Fibroblast of mammary gland (primary cell): ENCODE results near the gene GNG7.

Experiments used
- DNase-seq: peaks from one replicate; pipeline ENCODE4 v3.0.0-alpha.2; 2010; ENCODE audit warnings: low read depth
- H3K4me3 ChIP-seq: 2 replicates; pipeline ENCODE4 v1.5.1; 2011; ENCODE audit warnings: low read depth, mild to moderate bottlenecking, low read length, moderate library complexity; ENCODE audit not compliant: control insufficient read depth
- TF ChIP-seq, protein P1 (sequence below): conservative IDR thresholded peaks from 2 replicates; pipeline ENCODE4 v1.5.1; 2011; ENCODE audit warnings: low read depth, low read length, inconsistent platforms; ENCODE audit not compliant: control insufficient read depth, insufficient read depth

GNG7 gene

DNA sequence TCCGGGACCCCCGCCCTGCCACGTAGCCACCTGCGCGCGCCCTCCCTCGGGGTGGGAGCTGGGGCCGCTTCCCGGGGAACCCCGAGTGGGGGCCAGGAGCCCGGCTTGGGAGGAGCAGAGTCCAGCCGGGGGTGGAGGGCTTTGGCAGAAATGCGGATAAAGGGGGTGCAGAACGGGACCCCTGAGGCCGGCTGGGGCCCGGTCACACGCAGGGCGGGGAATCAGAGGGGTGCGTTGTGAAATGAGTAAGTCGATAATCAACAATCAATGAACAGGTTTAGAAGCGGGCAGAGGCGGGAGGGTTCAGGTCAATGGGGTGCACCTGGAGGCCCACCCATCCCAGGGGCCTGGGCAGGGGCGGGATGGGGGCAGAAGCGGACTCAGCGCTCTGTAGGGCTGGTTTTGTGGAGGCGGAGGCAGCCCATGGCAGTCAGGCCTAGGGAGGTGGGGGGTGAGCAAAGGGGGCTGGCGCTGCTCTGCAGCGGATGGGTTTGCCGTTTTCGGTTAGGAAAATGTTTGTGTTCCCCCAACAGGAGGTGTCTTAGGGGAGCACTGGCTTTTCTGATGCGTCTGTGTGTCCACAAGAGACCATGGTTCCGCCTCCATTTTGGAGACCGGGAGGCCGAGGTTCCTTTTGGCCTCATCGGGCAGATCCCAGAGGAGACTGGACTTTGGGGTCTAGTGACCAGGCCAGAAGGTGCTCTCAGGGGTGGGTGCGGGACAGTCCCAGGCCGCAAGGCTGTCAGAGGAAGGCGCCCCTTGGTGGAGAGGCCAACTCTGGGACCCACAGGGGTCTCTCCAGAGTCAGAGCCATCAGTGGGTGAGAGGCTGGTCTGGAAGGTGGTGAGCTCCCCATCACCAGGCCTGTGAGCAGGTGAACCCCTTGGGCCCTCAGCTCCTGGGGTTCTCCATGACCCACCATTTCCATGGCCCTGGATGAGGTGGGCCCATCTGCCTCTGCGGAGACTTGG, 19.4 kb upstream of the GNG7 start:
- peak overlapping the region; percentile 12 for H3K4me3 ChIP-seq
- no peak for DNase-seq
- TF ChIP-seq, protein P1, sequence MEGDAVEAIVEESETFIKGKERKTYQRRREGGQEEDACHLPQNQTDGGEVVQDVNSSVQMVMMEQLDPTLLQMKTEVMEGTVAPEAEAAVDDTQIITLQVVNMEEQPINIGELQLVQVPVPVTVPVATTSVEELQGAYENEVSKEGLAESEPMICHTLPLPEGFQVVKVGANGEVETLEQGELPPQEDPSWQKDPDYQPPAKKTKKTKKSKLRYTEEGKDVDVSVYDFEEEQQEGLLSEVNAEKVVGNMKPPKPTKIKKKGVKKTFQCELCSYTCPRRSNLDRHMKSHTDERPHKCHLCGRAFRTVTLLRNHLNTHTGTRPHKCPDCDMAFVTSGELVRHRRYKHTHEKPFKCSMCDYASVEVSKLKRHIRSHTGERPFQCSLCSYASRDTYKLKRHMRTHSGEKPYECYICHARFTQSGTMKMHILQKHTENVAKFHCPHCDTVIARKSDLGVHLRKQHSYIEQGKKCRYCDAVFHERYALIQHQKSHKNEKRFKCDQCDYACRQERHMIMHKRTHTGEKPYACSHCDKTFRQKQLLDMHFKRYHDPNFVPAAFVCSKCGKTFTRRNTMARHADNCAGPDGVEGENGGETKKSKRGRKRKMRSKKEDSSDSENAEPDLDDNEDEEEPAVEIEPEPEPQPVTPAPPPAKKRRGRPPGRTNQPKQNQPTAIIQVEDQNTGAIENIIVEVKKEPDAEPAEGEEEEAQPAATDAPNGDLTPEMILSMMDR = no peak

DNA sequence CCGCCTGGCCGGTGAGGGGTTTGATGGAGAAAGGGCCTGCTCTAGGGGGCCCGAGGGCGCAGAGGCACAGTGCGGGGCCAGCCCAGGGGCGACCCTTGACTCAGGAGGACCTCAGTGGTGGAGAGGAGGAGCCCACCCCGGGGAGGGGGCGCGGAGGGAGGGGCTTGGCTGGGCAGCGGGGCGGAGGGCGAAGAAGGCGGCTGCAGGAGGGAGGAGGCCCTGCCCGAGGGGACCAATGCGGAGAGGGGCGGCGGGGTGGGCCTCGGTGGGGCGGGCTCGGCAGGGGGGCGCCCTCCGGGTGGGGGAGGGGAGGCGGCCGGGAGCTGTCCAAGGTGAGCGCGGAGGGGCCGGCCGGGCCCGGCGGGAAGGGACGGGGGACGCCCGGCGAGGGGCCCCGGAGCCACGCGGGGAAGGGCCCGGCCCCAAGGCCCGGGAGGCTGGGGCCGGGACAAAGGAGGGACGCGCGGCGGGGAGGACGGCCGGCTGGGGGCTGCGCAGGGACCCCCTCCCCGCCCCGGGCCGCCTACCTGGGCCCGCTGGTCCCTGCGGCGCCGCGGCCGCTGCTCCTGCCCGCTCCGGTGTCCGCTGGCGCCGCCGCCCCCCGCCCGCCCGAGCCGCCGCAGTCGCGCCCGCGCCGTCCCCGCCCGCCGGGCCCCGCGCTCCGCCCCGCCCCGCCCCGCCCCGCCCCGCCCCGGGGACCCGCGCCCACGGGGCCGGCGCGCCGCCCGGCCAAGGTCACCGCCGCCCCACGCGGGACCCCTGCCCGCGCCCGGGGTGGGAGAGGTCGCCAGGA, 18.5 kb upstream of the GNG7 start, which contains the start of gene DIRAS1:
DIRAS1 (minus strand) TSS at position 596 of the 793 bp plus-strand sequence. CDS start 3,566 bp downstream, outside the sequence.
- DNase-seq = no peak
- TF ChIP-seq, protein P1 = no peak
- H3K4me3 ChIP-seq = peak within 1 kb of the TSS; percentile 23

DNA sequence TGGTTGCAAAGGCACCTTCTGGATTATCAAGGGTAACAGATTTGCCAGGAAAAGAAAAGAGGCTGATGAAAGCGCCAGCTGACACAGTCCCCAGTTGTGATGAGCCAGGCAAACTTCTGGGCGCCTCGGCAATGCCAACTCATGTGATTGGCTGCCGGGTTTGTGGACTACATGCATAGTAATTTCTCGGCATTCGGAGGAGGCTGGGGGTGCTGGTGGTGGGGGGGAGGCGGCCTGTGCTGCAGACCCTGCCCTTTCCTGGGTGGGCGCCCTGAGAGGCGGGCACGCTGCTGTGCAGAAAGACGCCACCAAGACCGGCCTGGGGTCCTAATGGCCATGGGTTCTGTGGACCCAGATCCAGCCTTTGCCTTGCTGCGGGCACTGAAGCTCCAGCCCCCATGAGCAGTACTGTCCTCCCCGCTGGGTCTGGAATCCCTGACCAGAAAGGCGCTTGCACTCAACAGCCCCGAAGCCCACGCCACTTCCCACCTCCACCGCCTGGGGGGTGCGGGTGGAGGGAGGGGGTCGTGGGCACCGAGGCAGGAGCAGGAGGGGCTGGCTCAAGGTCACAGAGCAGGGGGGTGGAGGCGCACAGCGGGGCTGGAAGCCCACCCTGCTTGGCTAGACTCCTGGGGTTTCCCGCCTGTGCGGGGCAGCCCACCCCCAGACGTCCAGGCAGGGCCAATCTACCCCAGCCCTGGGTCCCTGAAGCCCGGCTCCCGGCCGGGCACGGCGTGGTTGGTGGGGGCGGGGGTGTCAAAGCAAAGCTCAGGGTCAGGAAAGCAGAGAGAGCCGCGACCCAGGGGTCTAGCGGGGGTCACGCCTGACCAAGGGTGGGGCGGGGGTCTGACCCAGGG, 17.7 kb upstream of the GNG7 start:
- peak; percentile 35 for DNase-seq
- peak overlapping the region; percentile 23 for H3K4me3 ChIP-seq
- TF ChIP-seq, protein P1 = no peak

DNA sequence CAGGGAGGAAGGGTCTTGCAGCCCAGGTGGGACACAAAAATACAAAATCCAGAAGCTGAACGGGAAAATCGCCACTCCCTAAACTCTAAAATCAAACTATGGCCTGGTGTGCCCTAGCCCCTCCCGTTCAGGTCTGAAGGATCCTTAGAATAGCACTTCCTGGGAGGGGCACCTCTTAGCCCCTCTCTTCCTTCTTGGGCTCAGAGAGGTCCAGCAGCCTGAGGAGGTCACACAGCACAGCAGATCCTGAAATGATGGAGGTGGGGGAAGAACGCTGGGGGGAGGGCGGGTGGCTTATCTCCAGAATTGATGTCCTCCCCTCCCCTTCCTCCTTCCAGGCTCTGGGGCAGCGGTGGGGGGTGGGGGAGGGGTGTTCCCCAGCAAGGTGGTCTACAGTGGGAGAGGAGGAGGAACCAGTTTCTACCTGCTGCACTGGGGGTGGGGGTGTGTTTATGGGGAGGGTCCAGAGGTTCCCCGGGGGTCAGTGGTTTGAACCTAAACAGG, 16.8 kb upstream of the GNG7 start:
- H3K4me3 ChIP-seq = no peak overlapping the region
- TF ChIP-seq, protein P1 = no peak
- DNase-seq = no peak

DNA sequence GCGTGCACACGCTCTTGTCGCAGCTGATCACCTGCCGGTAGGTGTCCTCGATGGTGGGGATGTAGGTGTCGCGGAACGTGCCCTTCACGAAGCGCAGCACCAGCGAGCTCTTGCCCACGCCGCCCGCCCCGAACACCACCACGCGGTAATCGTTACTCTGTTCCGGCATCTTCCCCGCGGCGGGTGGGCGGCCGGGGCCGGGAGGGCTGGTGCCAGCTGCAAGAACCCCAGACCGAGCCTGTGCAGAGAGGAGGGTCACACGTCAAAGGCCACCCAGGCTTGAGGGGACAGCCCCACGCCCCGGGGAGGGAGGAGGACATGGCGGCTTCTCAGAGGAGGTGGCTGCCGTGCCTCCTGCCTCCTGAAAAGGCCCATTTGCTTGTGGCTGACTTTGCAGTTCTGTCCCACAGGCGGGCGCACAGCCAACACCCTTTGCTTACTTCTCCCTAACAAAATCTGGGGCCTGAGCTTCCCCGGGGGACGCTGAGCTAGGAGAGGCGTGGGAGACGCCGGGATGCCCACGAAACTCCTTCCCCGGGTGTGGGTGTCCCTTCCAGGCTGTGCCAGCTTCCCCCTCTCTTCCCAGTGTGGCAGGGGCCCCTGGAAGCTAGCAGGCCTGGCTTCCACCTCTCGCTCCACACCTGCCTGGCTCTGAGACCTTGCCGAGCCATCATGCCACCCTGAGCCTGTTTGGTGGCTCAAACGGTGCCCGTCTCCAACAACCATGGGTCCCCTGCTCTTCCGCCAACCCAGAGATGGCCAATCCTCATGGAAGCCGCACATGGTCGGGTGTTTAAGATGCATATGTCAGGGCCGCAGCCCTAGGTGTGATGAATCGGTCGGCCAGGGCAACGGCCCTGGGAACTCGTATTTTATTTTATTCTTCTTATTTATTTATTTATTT, 15.4 kb upstream of the GNG7 start:
- H3K4me3 ChIP-seq = no peak overlapping the region
- TF ChIP-seq, protein P1 = no peak
- no peak for DNase-seq
